ENCODE measurements around the gene CRACR2B. TPM values are rescaled to one million over a fixed set of nuclear protein-coding genes. Genes with fewer than 3 reads are reported as not detected.

Gene CRACR2B
- total RNA-seq, 1 experiment from 2014 or later: 11.8 TPM

DNA sequence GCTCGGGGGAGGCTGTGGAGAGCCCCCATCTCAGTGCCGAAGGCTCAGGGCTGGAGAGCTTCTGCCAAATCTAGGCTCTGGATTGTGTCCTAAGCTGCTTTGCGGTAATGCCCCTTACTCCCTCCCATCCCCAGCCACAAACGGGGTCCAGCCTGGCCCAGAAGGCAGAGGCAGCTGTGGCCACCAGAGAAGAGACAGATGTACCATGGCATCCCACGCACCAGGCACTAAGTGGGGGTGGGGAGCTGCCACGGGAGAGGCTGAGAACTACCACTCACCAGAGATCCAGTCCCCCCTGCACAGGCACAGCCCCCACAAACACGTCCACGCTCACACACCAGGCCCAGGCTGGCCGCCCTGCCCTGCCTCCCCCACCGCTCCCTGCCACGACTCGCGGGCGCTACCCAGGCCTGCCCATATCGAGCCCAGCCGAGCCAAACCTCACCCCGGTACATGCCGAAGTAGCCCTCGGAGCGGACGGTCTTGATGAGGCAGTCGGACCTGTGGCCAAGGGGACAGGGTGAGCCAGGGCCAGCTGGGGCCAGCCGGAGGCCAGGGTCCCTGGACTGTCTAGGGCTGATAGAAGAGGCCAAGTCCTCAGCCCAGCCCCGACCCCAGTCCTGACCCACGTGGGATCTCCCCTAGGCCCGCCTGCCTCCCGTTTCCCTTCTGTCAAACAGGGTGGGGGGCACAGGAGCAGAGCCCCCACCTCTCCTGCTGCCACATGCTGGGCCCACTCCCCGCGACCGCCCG lies 33.5 kb upstream of the CRACR2B start:
- intact Hi-C loops (cut with micrococcal nuclease): no loop called here
- ChIA-PET POLR2A (no interaction called here), RAD21 (ENCODE audit: low non-redundant PET in 1 of 2, low total read pairs in 2 of 2, uncharacterized antibody in 2 of 2, unreplicated experiment in 2 of 2) (no interaction called here), CTCF (no interaction called here)
- no peaks in the 10 kb centered on the region for H3K9me2 ChIP-seq (ENCODE audit: insufficient read depth)
- H3K79me2 ChIP-seq (ENCODE audit: insufficient read depth, low read length): peaks cover 29% of the 10 kb centered on the region
- no peaks in the 10 kb centered on the region for H4K20me1 ChIP-seq (ENCODE audit: insufficient read depth)
- H3K27me3 ChIP-seq (ENCODE audit: insufficient read depth, low read length): no peaks in the 10 kb centered on the region
- H3K4me1 ChIP-seq (ENCODE audit: control insufficient read depth in 1 of 2, insufficient read depth in 2 of 2, low read length in 2 of 2): peaks cover 23 to 57% of the 10 kb centered on the region in 2 experiments
- peaks cover 0 to 4% of the 10 kb centered on the region in 2 experiments; a peak in 1 of 4 replicates for H3K36me3 ChIP-seq (ENCODE audit: control insufficient read depth in 1 of 2, insufficient read depth in 2 of 2, low read length in 2 of 2)
- peak overlapping the region in 1 of 2 experiments; percentile 86; a peak in 1 of 4 replicates for H3K4me3 ChIP-seq (replicated peaks in 1 of 2; ENCODE audit: low read depth in 1 of 2, low read length in 2 of 2)
- peak overlapping the region; percentile 91; the same call in 1 of the 2 replicates for H3K27ac ChIP-seq (ENCODE audit: low read depth, low read length)
- BruUV-seq (replicated peaks): no TSS peak
- no peak overlapping the region for H2AFZ ChIP-seq (ENCODE audit: low read depth, low read length, poor library complexity, severe bottlenecking)
- H3K9ac ChIP-seq (ENCODE audit: low read length): 0 out of 2 replicates have a peak overlapping the region, but pooled peaks have one; percentile 94
- no peaks in the 10 kb centered on the region for H3K9me3 ChIP-seq (ENCODE audit: control insufficient read depth in 1 of 2, insufficient read depth in 1 of 2, low read depth in 1 of 2, low read length in 2 of 2)
- ATAC-seq (no peak), DNase-seq (ENCODE audit: low read depth, low spot score) (no peak)
- no peak for TF ChIP-seq EGR1 (IDR thresholded peaks at IDR 0.05; ENCODE audit: low read depth)
- H3K4me2 ChIP-seq (ENCODE audit: low read length): peak overlapping the region; percentile 97

DNA sequence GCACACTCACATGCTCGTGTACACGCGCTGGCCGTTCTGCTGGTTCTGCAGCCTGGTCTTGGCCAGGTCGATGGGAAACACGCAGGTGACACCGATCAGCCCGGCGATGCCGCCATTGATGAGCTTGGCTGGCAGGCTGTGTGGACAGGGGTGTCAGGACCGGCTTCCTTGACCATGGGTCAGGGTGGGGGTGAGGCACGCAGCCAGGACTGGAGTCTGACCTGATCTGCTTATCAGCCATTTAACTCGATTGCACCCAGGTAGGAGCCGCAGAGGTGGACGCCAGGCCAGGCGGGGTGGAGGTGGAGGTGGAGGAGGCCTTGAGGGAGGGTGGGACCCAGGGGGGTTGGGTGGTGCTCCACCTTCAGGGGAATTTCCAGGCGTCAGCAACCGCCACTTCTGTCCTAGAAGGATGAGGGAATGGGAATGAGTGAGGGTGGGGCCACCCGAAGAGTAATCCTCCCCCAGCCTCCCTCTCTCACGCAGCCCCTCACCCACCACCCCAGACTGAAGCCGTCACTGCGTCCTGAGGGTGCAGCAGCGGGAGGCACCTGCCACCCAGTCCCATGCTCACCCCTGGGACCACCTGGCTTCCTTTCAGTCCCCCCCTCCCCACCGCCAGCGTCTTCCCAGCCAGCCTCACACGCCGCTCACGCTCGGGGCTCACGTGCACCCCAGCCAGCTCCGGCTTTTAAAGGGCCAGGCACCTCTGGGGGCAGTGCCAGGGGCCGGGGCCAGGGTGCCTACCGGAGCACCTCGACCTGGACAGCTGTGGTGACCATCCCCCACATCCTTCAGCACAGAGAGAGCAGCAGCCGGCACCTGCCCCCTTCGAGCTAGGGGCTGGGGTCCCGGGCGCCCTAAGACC lies 32.7 kb upstream of the CRACR2B start:
- H3K27me3 ChIP-seq (ENCODE audit: insufficient read depth, low read length): no peaks in the 10 kb centered on the region
- H3K9ac ChIP-seq (ENCODE audit: low read length): peak overlapping the region; percentile 94
- H2AFZ ChIP-seq (ENCODE audit: low read depth, low read length, poor library complexity, severe bottlenecking): no peak overlapping the region
- peaks cover 23 to 52% of the 10 kb centered on the region in 2 experiments for H3K4me1 ChIP-seq (ENCODE audit: control insufficient read depth in 1 of 2, insufficient read depth in 2 of 2, low read length in 2 of 2)
- peak overlapping the region; percentile 86 to 92 for H3K4me3 ChIP-seq (replicated peaks in 1 of 2; ENCODE audit: low read depth in 1 of 2, low read length in 2 of 2)
- POLR2A ChIA-PET: interaction anchor here (0.9 to 2.9 kb wide), 6 partner anchors 9 to 40 kb away, joined by 3 to 25 read pairs (median 6); partner anchors contain the start of gene RPLP2
- H3K79me2 ChIP-seq (ENCODE audit: insufficient read depth, low read length): peaks cover 29% of the 10 kb centered on the region
- CTCF ChIA-PET: interaction anchor here (0.6 to 1.1 kb wide), 3 partner anchors 11 to 156 kb away, joined by 3 to 6 read pairs (median 3); no protein-coding TSS in a partner anchor
- peak overlapping the region; percentile 91 for H3K27ac ChIP-seq (ENCODE audit: low read depth, low read length)
- intact Hi-C loops (cut with micrococcal nuclease): no loop called here
- H4K20me1 ChIP-seq (ENCODE audit: insufficient read depth): no peaks in the 10 kb centered on the region
- ATAC-seq: peak; percentile 26
- no peaks in the 10 kb centered on the region for H3K9me2 ChIP-seq (ENCODE audit: insufficient read depth)
- peak overlapping the region; percentile 97 for H3K4me2 ChIP-seq (ENCODE audit: low read length)
- no peak for DNase-seq (ENCODE audit: low read depth, low spot score)
- no peaks in the 10 kb centered on the region for H3K9me3 ChIP-seq (ENCODE audit: control insufficient read depth in 1 of 2, insufficient read depth in 1 of 2, low read depth in 1 of 2, low read length in 2 of 2)
- no TSS peak for BruUV-seq (replicated peaks)
- RAD21 ChIA-PET (ENCODE audit: low non-redundant PET in 1 of 2, low total read pairs in 2 of 2, uncharacterized antibody in 2 of 2, unreplicated experiment in 2 of 2): interaction anchor here in 1 of 2 experiments (0.6 kb wide), 1 partner anchor 40 kb away, joined by 3 read pairs; no protein-coding TSS in a partner anchor
- TF ChIP-seq CBX3 (IDR thresholded peaks at IDR 0.05; ENCODE audit: low read depth) (no peak), POLR2AphosphoS5 (IDR thresholded peaks at IDR 0.05; ENCODE audit: low read depth, low read length) (0 out of 2 replicates have a peak, but pooled peaks have one; percentile 23)
- H3K36me3 ChIP-seq (ENCODE audit: control insufficient read depth in 1 of 2, insufficient read depth in 2 of 2, low read length in 2 of 2): peaks cover 0 to 4% of the 10 kb centered on the region in 2 experiments; a peak in 1 of 4 replicates

Measured in HCT116 (cell line).